ENCODE measurements around the gene USP2.

The USP2 gene

DNA sequence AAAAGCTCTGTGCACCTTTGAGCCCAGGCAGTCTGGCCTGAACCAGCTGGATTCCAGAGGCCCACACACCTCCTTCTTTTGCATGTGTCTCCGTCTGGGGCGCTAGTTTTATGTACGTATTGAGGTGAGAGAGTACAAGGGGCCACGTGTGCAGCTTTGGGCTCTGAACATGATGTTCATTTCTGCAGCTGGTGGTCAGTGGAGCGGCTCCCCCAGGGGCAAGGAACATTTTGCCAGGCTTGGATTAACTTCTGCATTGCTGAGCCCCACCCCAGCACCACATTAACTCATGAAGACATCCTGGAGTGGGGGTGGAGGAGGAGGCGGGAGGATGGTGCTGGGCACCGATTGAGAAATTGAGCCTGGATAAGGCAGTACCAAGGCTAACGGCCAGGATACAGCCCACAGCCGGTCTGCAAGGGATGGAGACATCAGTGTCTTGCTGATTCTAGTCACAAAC is 13.8 kb downstream of the USP2 start:
- Histone ChIP-seq H3K9ac (ENCODE audit: low read depth, low read length) (no peak overlapping the region), H3K36me3 (ENCODE audit: insufficient read depth, low read depth, low read length) (no peaks in the 10 kb centered on the region), H3K27me3 (ENCODE audit: insufficient read depth, low read length) (peaks cover 40% of the 10 kb centered on the region), H3K9me3 (ENCODE audit: insufficient read depth, low read depth, low read length) (no peaks in the 10 kb centered on the region), H3K27ac (ENCODE audit: low read length) (no peak overlapping the region), H3K4me3 (ENCODE audit: low read length) (no peak overlapping the region), H3K4me1 (ENCODE audit: insufficient read depth, low read length) (peaks cover 11% of the 10 kb centered on the region)

- Histone ChIP-seq H3K9me3 (ENCODE audit: insufficient read depth, low read depth, low read length) (no peaks in the 10 kb centered on the region), H3K27ac (ENCODE audit: low read length) (no peak overlapping the region), H3K4me3 (ENCODE audit: low read length) (no peak overlapping the region), H3K9ac (ENCODE audit: low read depth, low read length) (no peak overlapping the region), H3K36me3 (ENCODE audit: insufficient read depth, low read depth, low read length) (no peaks in the 10 kb centered on the region), H3K4me1 (ENCODE audit: insufficient read depth, low read length) (peaks cover 13% of the 10 kb centered on the region), H3K27me3 (ENCODE audit: insufficient read depth, low read length) (peaks cover 47% of the 10 kb centered on the region)
Measured at GRCh38 chr11:119366690-119367620, 14.5 kb downstream of the USP2 start.

DNA sequence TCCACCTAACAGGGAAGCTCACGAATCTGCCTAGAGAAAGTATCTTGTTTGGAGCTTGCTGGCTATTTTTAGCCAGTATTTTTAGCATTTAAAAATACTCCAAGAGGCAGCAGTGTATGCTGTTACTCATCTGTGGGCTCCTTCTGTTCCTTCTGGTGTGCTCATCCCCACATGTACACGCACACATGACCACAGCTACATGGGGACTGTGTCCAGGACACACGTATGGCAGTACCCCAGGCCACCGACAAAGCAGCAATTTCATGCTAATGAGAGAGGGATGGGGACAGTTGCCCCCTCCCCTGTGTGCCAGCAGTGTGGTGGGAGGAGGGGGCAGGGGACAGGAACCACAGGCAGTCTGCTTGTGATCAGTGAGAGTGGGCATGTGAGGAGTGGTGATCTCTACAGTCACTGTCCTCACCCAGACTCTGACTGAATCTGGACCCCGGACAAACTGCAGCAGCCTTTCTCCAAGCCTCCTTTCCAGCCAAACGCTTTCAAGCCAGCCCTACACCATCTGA is 16.4 kb downstream of the USP2 start:
- Histone ChIP-seq H3K9me3 (ENCODE audit: insufficient read depth, low read depth, low read length) (no peaks in the 10 kb centered on the region), H3K27me3 (ENCODE audit: insufficient read depth, low read length) (peaks cover 52% of the 10 kb centered on the region), H3K36me3 (ENCODE audit: insufficient read depth, low read depth, low read length) (no peaks in the 10 kb centered on the region), H3K27ac (ENCODE audit: low read length) (no peak overlapping the region), H3K4me1 (ENCODE audit: insufficient read depth, low read length) (peaks cover 23% of the 10 kb centered on the region), H3K9ac (ENCODE audit: low read depth, low read length) (no peak overlapping the region), H3K4me3 (ENCODE audit: low read length) (no peak overlapping the region)

DNA sequence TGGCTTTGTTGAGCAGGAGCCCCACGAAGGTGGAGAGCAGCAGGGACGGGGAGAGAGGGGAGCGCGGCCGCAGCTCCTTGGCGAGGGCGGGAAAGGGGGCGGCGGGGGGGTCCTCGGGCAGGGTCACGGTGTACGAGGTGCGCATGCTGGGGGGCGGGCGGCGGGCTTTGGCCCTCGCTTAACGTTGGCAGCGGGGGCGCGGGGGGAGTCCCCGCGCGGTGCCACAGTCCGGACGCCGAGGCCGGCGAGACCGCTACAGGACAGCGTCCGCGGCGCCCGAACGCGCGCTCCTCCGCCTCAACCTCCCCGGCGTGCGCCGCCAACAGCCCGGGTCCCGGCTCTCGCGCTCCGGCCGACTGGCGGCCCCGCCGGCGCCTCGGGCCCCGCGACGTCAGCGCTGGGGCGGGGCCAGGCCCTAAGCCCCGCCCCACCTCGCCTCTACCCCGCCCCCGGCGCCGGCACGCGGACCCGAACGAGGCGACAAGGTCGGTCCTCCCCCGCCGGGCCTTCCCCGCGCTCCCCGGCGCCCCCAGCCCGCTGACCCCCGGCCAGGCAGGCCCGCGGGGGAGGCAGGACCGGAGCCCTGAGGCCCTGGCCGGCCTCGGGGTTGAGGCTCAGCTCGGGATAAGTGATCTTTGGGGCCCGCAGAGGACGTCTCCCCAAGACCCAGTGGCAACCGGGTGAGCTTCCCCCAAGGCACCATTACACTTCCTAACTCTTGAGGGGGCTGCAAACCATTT is 17.5 kb downstream of the USP2 start:
- Histone ChIP-seq H3K27ac (ENCODE audit: low read length) (no peak overlapping the region), H3K27me3 (ENCODE audit: insufficient read depth, low read length) (peaks cover 52% of the 10 kb centered on the region), H3K9me3 (ENCODE audit: insufficient read depth, low read depth, low read length) (no peaks in the 10 kb centered on the region), H3K4me3 (ENCODE audit: low read length) (peak overlapping the region; percentile 53; the same call in 1 of the 2 replicates), H3K36me3 (ENCODE audit: insufficient read depth, low read depth, low read length) (peaks cover 6% of the 10 kb centered on the region; the same call in 1 of the 2 replicates), H3K9ac (ENCODE audit: low read depth, low read length) (no peak overlapping the region), H3K4me1 (ENCODE audit: insufficient read depth, low read length) (peaks cover 23% of the 10 kb centered on the region)

GRCh38 chr11:119363081-119363850 is 18.2 kb downstream of the USP2 start:
- H3K36me3 ChIP-seq (ENCODE audit: insufficient read depth, low read depth, low read length), result peaks cover 13% of the 10 kb centered on the region; the same call in 1 of the 2 replicates
- no peak overlapping the region for H3K27ac ChIP-seq (ENCODE audit: low read length)
- peak overlapping the region; percentile 53; the same call in 1 of the 2 replicates for H3K4me3 ChIP-seq (ENCODE audit: low read length)
- no peak overlapping the region for H3K9ac ChIP-seq (ENCODE audit: low read depth, low read length)
- no peaks in the 10 kb centered on the region for H3K9me3 ChIP-seq (ENCODE audit: insufficient read depth, low read depth, low read length)
- peaks cover 19% of the 10 kb centered on the region for H3K4me1 ChIP-seq (ENCODE audit: insufficient read depth, low read length)
- H3K27me3 ChIP-seq (ENCODE audit: insufficient read depth, low read length), result peaks cover 52% of the 10 kb centered on the region

- Histone ChIP-seq H3K27me3 (ENCODE audit: insufficient read depth, low read length) (peaks cover 54% of the 10 kb centered on the region), H3K27ac (ENCODE audit: low read length) (no peak overlapping the region), H3K4me3 (ENCODE audit: low read length) (no peak overlapping the region), H3K4me1 (ENCODE audit: insufficient read depth, low read length) (peaks cover 16% of the 10 kb centered on the region), H3K36me3 (ENCODE audit: insufficient read depth, low read depth, low read length) (peaks cover 15% of the 10 kb centered on the region; the same call in 1 of the 2 replicates), H3K9ac (ENCODE audit: low read depth, low read length) (no peak overlapping the region), H3K9me3 (ENCODE audit: insufficient read depth, low read depth, low read length) (no peaks in the 10 kb centered on the region)
Measured at GRCh38 chr11:119362741-119363080, 18.8 kb downstream of the USP2 start.

DNA sequence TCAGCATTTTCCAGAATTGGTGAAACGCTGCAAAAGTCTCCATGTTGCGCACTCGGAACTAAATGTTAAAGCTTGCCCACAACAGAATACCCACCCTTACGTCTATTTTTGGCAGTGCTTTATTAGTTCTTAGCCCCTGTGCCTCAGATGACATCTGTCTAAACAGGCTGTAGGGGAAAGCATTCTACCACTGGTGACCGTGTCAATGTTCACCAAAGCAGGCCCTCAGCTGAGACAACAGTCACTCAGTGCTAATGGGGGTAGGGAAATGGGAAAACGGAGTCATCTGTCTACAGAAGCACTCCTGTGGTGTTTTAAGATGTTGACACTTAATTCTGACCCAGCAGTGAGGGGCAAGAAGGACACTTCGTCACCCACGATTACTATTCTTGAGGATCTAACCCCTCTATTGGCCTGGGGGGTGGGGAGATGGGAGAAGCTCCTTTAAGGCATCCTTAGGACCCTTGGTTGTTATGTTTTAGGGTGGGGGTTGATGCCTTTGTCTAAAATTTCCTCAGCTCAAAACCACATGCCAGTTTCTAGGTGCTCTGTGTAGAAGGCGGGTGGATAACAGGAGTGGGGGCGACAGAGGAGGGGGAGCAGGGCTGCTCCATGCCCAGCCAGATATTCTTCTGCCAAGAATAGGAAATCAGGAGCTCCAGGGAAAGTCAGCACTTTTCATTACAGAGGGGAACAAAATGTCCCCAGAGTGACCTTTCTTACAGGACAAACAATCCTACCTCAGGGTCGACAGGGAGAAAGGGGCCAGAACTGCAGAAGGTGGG is 19.4 kb downstream of the USP2 start:
- Histone ChIP-seq H3K27me3 (ENCODE audit: insufficient read depth, low read length) (peaks cover 56% of the 10 kb centered on the region), H3K9me3 (ENCODE audit: insufficient read depth, low read depth, low read length) (no peaks in the 10 kb centered on the region), H3K9ac (ENCODE audit: low read depth, low read length) (no peak overlapping the region), H3K4me1 (ENCODE audit: insufficient read depth, low read length) (peaks cover 16% of the 10 kb centered on the region), H3K27ac (ENCODE audit: low read length) (no peak overlapping the region), H3K4me3 (ENCODE audit: low read length) (no peak overlapping the region; the same call in 1 of the 2 replicates), H3K36me3 (ENCODE audit: insufficient read depth, low read depth, low read length) (peaks cover 19% of the 10 kb centered on the region; the same call in 1 of the 2 replicates)

- H3K36me3 ChIP-seq (ENCODE audit: insufficient read depth, low read depth, low read length), result peaks cover 19% of the 10 kb centered on the region; the same call in 1 of the 2 replicates
- H3K9ac ChIP-seq (ENCODE audit: low read depth, low read length), result no peak overlapping the region
- H3K4me1 ChIP-seq (ENCODE audit: insufficient read depth, low read length), result peaks cover 16% of the 10 kb centered on the region
- no peaks in the 10 kb centered on the region for H3K9me3 ChIP-seq (ENCODE audit: insufficient read depth, low read depth, low read length)
- no peak overlapping the region for H3K27ac ChIP-seq (ENCODE audit: low read length)
- H3K27me3 ChIP-seq (ENCODE audit: insufficient read depth, low read length), result peaks cover 49% of the 10 kb centered on the region
- H3K4me3 ChIP-seq (ENCODE audit: low read length), result peak overlapping the region; percentile 43; the same call in 1 of the 2 replicates
Measured at GRCh38 chr11:119361056-119361787, 20.3 kb downstream of the USP2 start.

DNA sequence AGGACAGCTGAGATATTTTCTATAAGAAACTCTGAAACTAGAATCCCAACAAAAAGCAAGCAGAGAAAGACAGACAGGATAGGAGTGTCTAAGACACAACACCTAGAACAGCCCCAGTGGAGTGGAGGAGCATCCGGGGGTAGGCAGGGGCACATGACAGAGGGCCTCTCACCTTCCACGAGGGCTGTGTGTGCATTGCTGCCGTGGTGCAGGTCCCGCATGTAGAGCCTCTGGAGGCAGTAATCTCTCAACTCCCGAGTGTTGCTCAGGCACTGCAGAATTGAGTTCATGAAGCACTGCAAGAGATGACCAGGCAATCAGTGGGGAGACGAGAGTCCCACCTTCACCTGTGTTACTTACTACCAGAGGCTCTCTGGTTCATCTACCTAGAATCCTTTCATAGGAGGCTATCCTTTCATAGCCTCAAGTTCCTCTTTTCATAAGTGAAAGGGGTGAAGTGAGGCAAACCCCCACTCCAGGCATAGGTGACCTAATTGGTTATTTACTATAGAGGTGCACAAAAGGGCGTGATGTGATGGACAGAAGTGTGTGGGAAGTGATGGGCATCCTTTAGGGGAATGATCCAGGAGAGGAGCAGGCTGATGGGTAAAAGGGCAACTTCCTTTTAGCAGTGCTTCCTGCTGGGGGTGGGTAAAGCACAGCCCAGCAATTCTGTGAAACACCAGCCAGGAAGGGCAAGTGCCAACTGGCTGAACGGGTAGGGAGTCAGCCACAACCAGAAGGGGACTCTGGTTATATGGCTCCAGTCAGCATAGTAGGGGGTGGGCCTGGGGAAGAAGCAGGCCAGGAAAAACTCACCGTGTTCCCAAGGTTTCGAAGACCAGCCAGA is 21.9 kb downstream of the USP2 start:
- H3K27me3 ChIP-seq (ENCODE audit: insufficient read depth, low read length), result peaks cover 50% of the 10 kb centered on the region
- no peak overlapping the region for H3K9ac ChIP-seq (ENCODE audit: low read depth, low read length)
- H3K36me3 ChIP-seq (ENCODE audit: insufficient read depth, low read depth, low read length), result peaks cover 19% of the 10 kb centered on the region; the same call in 1 of the 2 replicates
- no peak overlapping the region for H3K27ac ChIP-seq (ENCODE audit: low read length)
- no peaks in the 10 kb centered on the region for H3K9me3 ChIP-seq (ENCODE audit: insufficient read depth, low read depth, low read length)
- no peak overlapping the region for H3K4me3 ChIP-seq (ENCODE audit: low read length)
- H3K4me1 ChIP-seq (ENCODE audit: insufficient read depth, low read length), result peaks cover 19% of the 10 kb centered on the region

All from iPS-20b (cell line).